Lung (tissue), 12 donors: Measurements from ENCODE around the gene MPND. TPM values are rescaled to one million over a fixed set of nuclear protein-coding genes. Genes with fewer than 3 reads are reported as not detected.

Source experiments
- ATAC-seq: fragments of 200-7000 bp; cut with Tn5 transposase; one replicate; pipeline ENCODE4 v1.9.1; 2020; ENCODE audit warnings: moderate number of reproducible peaks; ENCODE audit not compliant: insufficient read depth, low FRiP score
- DNase-seq, 3 donors: peaks; one replicate each; pipeline ENCODE4 v3.0.0-alpha.2; 2013 to 2017
- H3K27ac ChIP-seq, 2 donors: one replicate each; pipeline ENCODE4 v1.5.1; 2013; ENCODE audit warnings: mild to moderate bottlenecking in 2 of 2, moderate library complexity in 2 of 2, control low read depth in 1 of 2, inconsistent platforms in 1 of 2, low read depth in 1 of 2, low read length in 1 of 2
- H3K27me3 ChIP-seq, 3 donors: one replicate each; pipeline ENCODE4 v1.5.1; 2013; ENCODE audit warnings: low read length in 2 of 3; ENCODE audit not compliant: control insufficient read depth in 3 of 3, insufficient read depth in 3 of 3
- H3K36me3 ChIP-seq, 4 donors: one replicate each; pipeline ENCODE4 v1.5.1; 2013; ENCODE audit warnings: low read length in 4 of 4, mild to moderate bottlenecking in 1 of 4, moderate library complexity in 1 of 4; ENCODE audit not compliant: control insufficient read depth in 4 of 4, insufficient read depth in 4 of 4
- H3K4me1 ChIP-seq, 5 donors: one replicate each; pipeline ENCODE4 v1.5.1; 2013; ENCODE audit warnings: low read length in 5 of 5, mild to moderate bottlenecking in 2 of 5, moderate library complexity in 1 of 5; ENCODE audit not compliant: control insufficient read depth in 5 of 5, insufficient read depth in 5 of 5
- H3K4me3 ChIP-seq: one replicate; pipeline ENCODE4 v1.5.1; 2013; ENCODE audit warnings: mild to moderate bottlenecking, control low read depth, moderate library complexity
- H3K9ac ChIP-seq, 2 donors: one replicate each; pipeline ENCODE4 v1.5.1; 2013; ENCODE audit warnings: low read length in 2 of 2, control low read depth in 1 of 2; ENCODE audit not compliant: insufficient read depth in 1 of 2
- H3K9me3 ChIP-seq, 4 donors: one replicate each; pipeline ENCODE4 v1.5.1; 2013; ENCODE audit warnings: low read length in 3 of 4, mild to moderate bottlenecking in 1 of 4, moderate library complexity in 1 of 4; ENCODE audit not compliant: control insufficient read depth in 4 of 4, insufficient read depth in 3 of 4
- CTCF ChIP-seq: IDR thresholded peaks from 2 replicates; pipeline ENCODE4 v1.5.1; 2012; ENCODE audit warnings: mild to moderate bottlenecking; ENCODE audit errors: control extremely low read depth, extremely low read depth
- WGBS, 2 donors: extraction: QIAGEN DNeasy Blood & Tissue Kit; methylation state at CpG; one replicate each; pipeline ENCODE4 v1.1.7; 2013; 5-methylcytosine and 5-hydroxymethylcytosine counted together
- polyA plus RNA-seq, 2 donors: library from polyadenylated mRNA; stranded (reverse); fragments of 200-250 nt; gene quantifications; one replicate each; pipeline ENCODE4 v1.2.1, GENCODE V29; 2013
- total RNA-seq, 2 donors: library from RNA; depleted of rRNA in 1 of 2; stranded (reverse); fragments of >200 nt in 1 of 2; gene quantifications; one replicate each; pipeline ENCODE4 v1.2.1, GENCODE V29; 2014 to 2021
- donor health status: control.
- donor health status: control.
- donor health status: Bipolar disorder and iron deficiency.
- donor health status: healthy.
- donor health status: DM: yes; HTN: yes; CAD: no.

The MPND gene
- total and polyA plus RNA-seq, 4 donors = 9.1 to 32.3 (median 24.6) TPM

GRCh38 chr19:4303819-4304537 lies 39.4 kb upstream of the MPND start:
- DNase-seq (no peak), ATAC-seq (no peak)
- no peak overlapping the region for H3K4me3 ChIP-seq
- peaks cover 0 to 2% (median 0%) of the 10 kb centered on the region in 4 donors for H3K9me3 ChIP-seq
- TF ChIP-seq CTCF = no peak
- no peak overlapping the region for H3K9ac ChIP-seq
- 48 to 53% methylated on average over 18 of the region's 18 CpGs for WGBS, 2 donors
- H3K4me1 ChIP-seq = no peaks in the 10 kb centered on the region
- H3K27ac ChIP-seq = no peak overlapping the region
- no peaks in the 10 kb centered on the region for H3K36me3 ChIP-seq
- no peaks in the 10 kb centered on the region for H3K27me3 ChIP-seq

DNA sequence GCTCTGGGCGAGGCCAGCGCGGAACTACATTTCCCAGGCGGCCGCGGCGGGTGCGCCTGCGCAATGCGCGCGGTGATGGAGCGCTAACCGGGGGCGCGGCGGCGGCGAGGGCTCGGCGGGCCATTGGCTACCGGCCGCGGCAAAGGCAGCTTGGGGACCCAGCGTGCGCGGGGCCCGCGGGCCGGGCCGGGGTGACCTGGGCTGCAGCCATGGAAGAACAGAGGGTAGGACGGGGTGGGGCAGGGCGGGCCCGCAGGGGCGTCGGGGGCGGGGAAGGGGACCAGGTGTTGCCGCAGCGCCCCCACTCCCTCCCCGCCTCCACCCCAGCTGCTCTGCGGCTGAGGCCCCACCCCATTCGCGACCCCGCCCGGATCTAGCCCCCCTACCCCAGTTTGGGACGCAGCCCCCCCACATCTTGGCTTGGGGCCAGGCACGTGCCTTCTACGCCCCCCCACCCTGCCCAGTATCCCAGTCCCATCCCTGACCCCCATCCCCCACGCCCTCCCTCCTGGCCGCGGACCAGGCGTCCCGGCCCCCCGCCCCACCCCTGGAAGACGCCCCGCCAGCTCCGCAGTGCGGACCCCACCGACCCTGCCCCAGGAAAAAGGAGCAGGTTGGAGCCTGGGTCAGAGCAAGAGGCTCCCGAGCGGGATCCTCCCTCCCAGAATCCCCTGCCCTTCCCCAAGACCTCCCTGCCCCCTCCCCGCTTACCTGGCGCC lies 38.7 kb upstream of the MPND start, which contains the start of gene FSD1:
FSD1 (plus strand) TSS at position 61 of the 719 bp plus-strand sequence; CDS start at position 210, 149 bp downstream.
- H3K4me3 ChIP-seq = no peak within 1 kb of the TSS
- no peak for ATAC-seq
- DNase-seq = peak; percentile 24 to 65 (median 43)

GRCh38 chr19:4305257-4305612 lies 38.1 kb upstream of the MPND start:
- DNase-seq = no peak
- TF ChIP-seq CTCF = no peak
- Histone ChIP-seq H3K9me3 (peaks cover 0 to 2% (median 0%) of the 10 kb centered on the region in 4 donors), H3K4me3 (no peak overlapping the region), H3K4me1 (no peaks in the 10 kb centered on the region), H3K36me3 (no peaks in the 10 kb centered on the region), H3K27ac (no peak overlapping the region), H3K9ac (no peak overlapping the region), H3K27me3 (no peaks in the 10 kb centered on the region)
- WGBS, 2 donors = 82 to 86% methylated on average over 7 of the region's 7 CpGs
- ATAC-seq = no peak

More for the DNA sequence above, 38.7 kb upstream of the MPND start, which contains the start of gene FSD1:
- no peaks in the 10 kb centered on the region for H3K36me3 ChIP-seq
- H3K4me1 ChIP-seq = no peaks in the 10 kb centered on the region
- no peak within 1 kb of the TSS for H3K9ac ChIP-seq
- WGBS, 2 donors = 8% methylated on average over 44 to 58 of the region's 63 CpGs
- peaks cover 0 to 2% (median 0%) of the 10 kb centered on the region in 4 donors for H3K9me3 ChIP-seq
- no peak within 1 kb of the TSS for H3K27ac ChIP-seq
- no peak for TF ChIP-seq CTCF
- no peaks in the 10 kb centered on the region for H3K27me3 ChIP-seq
